GM19025 (cell line): ENCODE results near the gene ZNF592.
"Not testable (repeated sequence)": the region's sequence is repeated elsewhere in the genome, so short reads cannot be mapped to it uniquely, and the experiment has no call there.

Experiments
- ATAC-seq: cut with Tn5 transposase; IDR thresholded peaks from one replicate; pipeline ENCODE4 v1.9.1; 2021; ENCODE audit warnings: mild to moderate bottlenecking, low read depth, moderate library complexity; ENCODE audit not compliant: unreplicated experiment

The ZNF592 gene

GRCh38 chr15:84740691-84741090, 7.7 kb upstream of the ZNF592 start:
- ATAC-seq, result no peak

- ATAC-seq, result no peak
Observed at GRCh38 chr15:84741121-84741520, 7.3 kb upstream of the ZNF592 start.

DNA sequence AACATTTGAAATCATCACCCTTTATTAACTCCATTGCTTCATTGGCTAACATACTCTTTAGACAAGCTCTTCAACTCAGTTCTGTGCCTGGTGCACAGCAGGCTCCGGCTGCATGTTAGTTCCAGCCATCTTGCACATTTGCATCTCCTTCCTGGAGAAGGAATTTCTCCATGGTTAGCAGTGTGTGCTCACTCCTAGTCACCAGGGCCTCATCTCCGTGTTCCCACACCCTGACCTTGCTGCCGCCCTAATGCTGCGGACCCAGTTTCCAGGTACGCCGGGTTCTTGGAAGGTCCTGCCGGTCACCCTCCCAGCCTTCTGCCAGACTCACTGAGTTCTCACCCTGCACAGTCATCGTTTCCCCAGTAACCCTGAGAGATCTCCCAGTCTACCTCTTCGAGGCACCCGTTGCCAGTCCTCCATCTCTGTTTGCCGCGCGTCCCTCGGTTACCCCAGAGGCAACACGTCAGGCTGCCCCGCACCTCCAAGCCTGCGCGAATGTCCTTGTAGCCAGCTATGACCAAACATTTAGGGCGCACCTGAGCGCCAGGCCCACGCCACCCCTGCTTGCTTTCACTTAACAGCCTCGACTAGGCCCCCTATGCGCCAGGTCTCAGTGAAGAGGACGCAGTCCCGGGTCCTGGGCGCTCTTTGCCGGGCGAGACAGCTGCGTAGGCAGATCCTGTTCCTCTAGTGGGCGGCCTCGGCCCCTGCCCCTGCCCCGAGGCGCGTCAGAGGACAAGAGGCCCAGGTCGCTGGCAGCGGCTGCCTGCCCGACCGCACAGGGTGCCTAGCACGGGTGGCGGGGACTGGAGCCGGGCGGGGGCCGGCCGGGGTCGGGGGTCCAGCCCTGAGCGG, 747 bp upstream of the ZNF592 start:
- peak; percentile 47 for ATAC-seq

DNA sequence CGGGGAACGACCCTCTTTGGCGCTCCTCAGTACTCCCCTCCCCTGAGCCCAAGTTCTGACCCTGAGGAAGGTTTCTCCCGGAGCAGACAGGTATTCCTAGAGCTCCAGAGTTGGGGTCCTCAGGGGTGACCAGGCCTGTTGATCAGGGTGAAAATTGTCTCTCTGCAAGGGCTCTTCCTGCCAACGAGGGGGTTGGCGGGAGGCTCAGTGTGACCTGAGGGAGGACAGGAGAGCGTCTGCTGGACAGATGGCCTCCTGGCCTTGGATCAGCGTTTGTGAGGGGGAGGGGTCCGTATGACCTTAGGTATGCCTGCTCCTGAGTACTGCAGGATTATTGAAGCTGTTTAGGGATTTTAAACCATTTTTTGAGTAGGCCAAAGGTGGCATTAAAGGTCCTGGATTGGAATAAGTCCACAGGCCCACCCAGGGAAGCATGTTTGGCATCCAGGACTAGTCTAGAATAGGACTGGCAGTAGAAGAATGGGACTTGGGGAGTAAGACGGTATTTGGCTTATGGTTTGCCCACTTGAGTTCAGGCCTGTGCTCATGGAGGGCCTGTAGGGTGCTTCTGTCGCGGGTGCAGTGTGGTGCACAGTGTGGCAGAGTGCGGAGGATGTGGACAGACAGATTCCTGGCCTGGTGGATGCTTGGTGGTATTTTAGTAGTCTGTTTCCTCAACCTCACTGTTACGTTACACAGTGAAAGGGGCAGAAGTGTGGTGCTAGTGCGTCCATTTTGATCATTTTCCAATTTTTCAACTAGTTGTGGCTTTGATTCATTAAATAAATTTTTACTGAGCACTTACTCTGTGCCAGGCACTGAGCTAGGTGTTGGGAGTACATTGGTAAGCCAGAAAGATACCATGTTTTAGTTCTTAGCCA, 959 bp downstream of the ZNF592 start:
- ATAC-seq, result no peak

DNA sequence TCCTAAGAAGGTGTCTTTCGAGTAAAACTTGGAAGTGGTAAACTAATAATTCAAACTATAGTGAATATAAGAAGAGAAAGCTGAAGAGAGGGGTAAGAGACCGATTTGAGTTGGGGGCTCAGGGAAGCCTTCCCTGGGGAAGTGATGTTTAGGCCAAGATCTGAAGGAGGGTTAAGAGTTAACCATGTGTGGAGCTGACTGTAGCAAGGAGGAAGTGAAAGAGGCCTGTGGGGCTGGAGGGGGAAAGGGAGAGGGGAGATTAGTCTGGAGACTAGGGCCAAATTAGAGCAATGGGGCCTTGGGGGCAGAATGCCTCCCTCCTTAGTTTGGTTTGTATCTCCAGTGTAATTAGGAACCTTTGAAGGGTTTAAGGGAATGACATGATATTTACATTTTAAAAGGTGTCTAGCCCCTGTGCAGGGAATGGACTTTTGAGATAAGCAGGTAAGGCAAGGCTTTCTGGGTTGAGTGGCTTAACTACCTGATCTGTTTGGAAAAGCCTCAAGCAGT, 2.2 kb downstream of the ZNF592 start:
- no peak for ATAC-seq

DNA sequence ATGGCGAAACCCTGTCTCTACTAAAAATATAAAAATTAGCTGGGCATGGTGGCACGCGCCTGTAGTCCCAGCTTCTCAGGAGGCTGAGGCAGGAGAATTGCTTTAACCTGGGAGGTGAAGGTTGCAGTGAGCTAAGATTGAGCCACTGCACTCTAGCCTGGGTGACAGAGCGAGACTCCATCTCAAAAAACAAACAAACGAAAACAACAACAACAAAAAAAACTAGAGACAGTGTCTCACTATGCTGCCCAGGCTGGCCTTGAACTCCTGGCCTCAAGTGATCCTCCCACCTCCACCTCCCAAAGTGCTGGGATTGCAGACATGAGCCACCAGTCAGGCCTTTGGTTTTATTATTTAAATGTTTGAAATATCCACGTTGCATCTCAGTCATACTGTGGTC, 3.3 kb downstream of the ZNF592 start:
- ATAC-seq, result not testable (repeated sequence)

- ATAC-seq, result no peak
Observed at GRCh38 chr15:84752195-84752594, 3.8 kb downstream of the ZNF592 start.

GRCh38 chr15:84752700-84753099, 4.3 kb downstream of the ZNF592 start:
- ATAC-seq, result no peak

DNA sequence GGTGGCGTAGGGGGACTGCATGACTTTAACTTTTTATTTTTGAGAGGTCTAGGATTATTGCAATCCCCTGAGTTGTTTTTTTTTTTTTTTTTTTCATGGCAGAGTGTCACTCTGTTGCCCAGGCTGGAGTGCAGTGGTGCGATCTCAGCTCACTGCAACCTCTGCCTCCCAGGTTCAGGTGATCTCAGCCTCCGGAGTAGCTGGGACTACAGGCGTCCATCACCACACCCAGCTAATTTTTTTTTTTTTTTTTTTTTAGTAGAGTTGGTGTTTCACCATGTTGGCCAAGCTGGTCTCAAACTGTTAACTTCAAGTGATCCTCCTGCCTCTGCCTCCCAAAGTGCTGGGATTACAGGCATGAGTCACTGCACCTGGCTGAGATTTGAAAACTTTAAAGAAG, 6.5 kb downstream of the ZNF592 start:
- ATAC-seq, result not testable (repeated sequence)

- no peak for ATAC-seq
Observed at GRCh38 chr15:84755736-84756527, 7.5 kb downstream of the ZNF592 start.

DNA sequence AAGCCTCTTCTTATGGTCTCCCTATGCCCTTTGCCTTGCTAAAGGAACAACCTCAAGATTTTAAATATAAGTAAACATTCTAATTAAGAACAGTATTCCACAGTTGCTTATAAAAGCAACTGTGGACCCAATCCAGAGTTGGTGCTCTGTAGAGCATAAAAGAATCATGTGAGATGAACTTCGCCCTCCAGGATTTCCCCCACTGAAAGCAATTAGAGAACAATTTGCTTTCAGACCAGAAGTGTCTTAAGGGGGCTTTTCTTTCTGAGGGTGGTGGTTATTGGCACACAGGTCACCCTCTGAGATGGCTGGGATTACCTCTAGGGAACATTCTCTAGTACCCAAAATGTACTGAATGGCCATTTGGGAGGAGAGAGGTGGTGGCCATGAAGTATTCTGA, 10.6 kb downstream of the ZNF592 start:
- ATAC-seq, result no peak

- no peak for ATAC-seq
Observed at GRCh38 chr15:84760219-84760618, 11.8 kb downstream of the ZNF592 start.

- ATAC-seq, result no peak
Observed at GRCh38 chr15:84761607-84762131, 13.3 kb downstream of the ZNF592 start.

GRCh38 chr15:84762840-84763572, 14.6 kb downstream of the ZNF592 start:
- no peak for ATAC-seq

DNA sequence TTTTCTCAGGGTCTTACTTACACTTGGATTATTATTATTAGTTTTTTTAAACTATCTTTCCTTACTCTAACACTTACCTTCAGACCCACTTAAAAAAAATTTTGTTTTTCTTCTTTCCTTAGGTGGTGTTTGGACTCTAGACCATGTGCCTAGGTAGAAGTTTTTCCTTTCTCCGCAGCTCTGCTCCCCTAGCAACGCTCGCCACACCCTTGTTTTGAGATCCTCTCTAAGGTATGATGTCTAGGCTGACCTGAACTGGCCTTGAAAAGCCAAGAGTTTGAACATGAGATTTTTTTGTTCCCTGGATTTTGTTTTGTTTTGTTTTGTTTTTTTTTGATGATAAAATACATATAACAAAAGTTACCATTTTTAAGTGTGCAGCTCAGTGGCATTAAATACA, 16.2 kb downstream of the ZNF592 start:
- ATAC-seq, result no peak

- no peak for ATAC-seq
Observed at GRCh38 chr15:84764989-84765388, 16.6 kb downstream of the ZNF592 start.

- no peak for ATAC-seq
Observed at GRCh38 chr15:84765675-84766074, 17.3 kb downstream of the ZNF592 start.

DNA sequence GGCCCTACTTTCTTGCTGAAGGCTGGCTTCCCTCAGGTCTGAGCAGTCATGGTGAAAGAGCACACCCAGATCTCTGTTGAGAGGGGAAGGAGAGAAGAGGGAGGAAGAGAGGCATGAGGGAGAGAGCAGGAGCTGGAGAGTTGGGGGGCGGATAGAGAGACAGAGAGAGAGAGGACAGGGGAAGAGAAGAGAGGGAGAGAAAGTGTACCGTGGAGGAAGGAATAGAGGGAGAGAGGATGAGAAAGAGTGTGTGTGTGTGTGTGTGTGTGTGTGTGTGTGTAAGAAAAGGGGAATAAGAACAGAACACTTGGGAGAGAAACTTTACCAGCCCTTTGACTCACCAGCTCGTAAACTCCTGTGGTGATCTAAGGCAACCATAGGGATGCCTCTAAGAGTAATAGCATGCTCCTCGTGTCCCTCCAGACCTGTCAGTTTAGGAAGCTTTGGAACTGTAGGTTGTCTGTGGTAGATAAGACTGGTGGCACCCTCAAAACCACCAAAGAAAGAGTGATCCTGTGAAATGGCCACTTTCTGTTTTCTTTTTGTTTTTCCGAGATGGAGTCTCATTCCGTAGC, 18.2 kb downstream of the ZNF592 start:
- ATAC-seq, result no peak

GRCh38 chr15:84772031-84772430, 23.6 kb downstream of the ZNF592 start:
- no peak for ATAC-seq
